ENCODE data around the gene FSTL4. TPM values are rescaled to one million over a fixed set of nuclear protein-coding genes. Genes with fewer than 3 reads are reported as not detected.

Gene FSTL4
- total RNA-seq, 2 donors from 2014 or later = not detected

- no peak for TF ChIP-seq CTCF (IDR thresholded peaks at IDR 0.05)
Measured at GRCh38 chr5:133376986-133377385, 235.4 kb downstream of the FSTL4 start.

GRCh38 chr5:133373121-133373870 lies 239.0 kb downstream of the FSTL4 start:
- DNase-seq (ENCODE audit: low spot score) = no peak
- no peak overlapping the region for H3K27ac ChIP-seq
- TF ChIP-seq CTCF (IDR thresholded peaks at IDR 0.05) = no peak

More at GRCh38 chr5:133376986-133377385, 235.4 kb downstream of the FSTL4 start:
- no peaks in the 10 kb centered on the region for H3K4me1 ChIP-seq
- no peak overlapping the region for H3K4me3 ChIP-seq
- H3K27me3 ChIP-seq = no peaks in the 10 kb centered on the region
- no peak overlapping the region for H3K27ac ChIP-seq
- no peaks in the 10 kb centered on the region for H3K36me3 ChIP-seq
- no peak for DNase-seq (ENCODE audit: low spot score)
- peaks cover 0 to 16% of the 10 kb centered on the region in 2 donors for H3K9me3 ChIP-seq

GRCh38 chr5:133372293-133372937 lies 239.9 kb downstream of the FSTL4 start:
- H3K4me1 ChIP-seq = peaks cover 0 to 14% of the 10 kb centered on the region in 2 donors
- H3K36me3 ChIP-seq = no peaks in the 10 kb centered on the region
- no peak for TF ChIP-seq CTCF (IDR thresholded peaks at IDR 0.05)
- no peak for DNase-seq (ENCODE audit: low spot score)
- peaks cover 0 to 7% of the 10 kb centered on the region in 2 donors for H3K9me3 ChIP-seq
- H3K4me3 ChIP-seq = no peak overlapping the region
- no peak overlapping the region for H3K27ac ChIP-seq
- no peaks in the 10 kb centered on the region for H3K27me3 ChIP-seq

More at GRCh38 chr5:133373121-133373870, 239.0 kb downstream of the FSTL4 start:
- H3K27me3 ChIP-seq = no peaks in the 10 kb centered on the region
- no peak overlapping the region for H3K4me3 ChIP-seq
- peaks cover 0 to 15% of the 10 kb centered on the region in 2 donors for H3K9me3 ChIP-seq
- H3K4me1 ChIP-seq = peaks cover 0 to 14% of the 10 kb centered on the region in 2 donors
- H3K36me3 ChIP-seq = no peaks in the 10 kb centered on the region

GRCh38 chr5:133371371-133372155 lies 240.8 kb downstream of the FSTL4 start:
- Histone ChIP-seq H3K9me3 (no peaks in the 10 kb centered on the region), H3K4me3 (no peak overlapping the region), H3K27ac (no peak overlapping the region), H3K4me1 (peaks cover 0 to 14% of the 10 kb centered on the region in 2 donors), H3K27me3 (no peaks in the 10 kb centered on the region), H3K36me3 (no peaks in the 10 kb centered on the region)
- no peak for DNase-seq (ENCODE audit: low spot score)
- TF ChIP-seq CTCF (IDR thresholded peaks at IDR 0.05) = no peak

GRCh38 chr5:133370904-133371303 lies 241.4 kb downstream of the FSTL4 start:
- TF ChIP-seq CTCF (IDR thresholded peaks at IDR 0.05) = no peak
- H3K9me3 ChIP-seq = no peaks in the 10 kb centered on the region
- H3K27ac ChIP-seq = no peak overlapping the region
- H3K4me1 ChIP-seq = peaks cover 0 to 14% of the 10 kb centered on the region in 2 donors
- H3K4me3 ChIP-seq = no peak overlapping the region
- no peaks in the 10 kb centered on the region for H3K36me3 ChIP-seq
- DNase-seq (ENCODE audit: low spot score) = peak; percentile 44
- H3K27me3 ChIP-seq = no peaks in the 10 kb centered on the region
